WI38 (cell line): Measurements from ENCODE around the gene SMR3A.

Experiments
- H3K4me3 ChIP-seq: 2 replicates; pipeline ENCODE4 v1.5.1; 2011; ENCODE audit warnings: low read depth, mild to moderate bottlenecking, control low read depth, low read length
- CTCF ChIP-seq: IDR thresholded peaks from 2 replicates; pipeline ENCODE4 v1.5.1; 2012; ENCODE audit warnings: low read depth, mild to moderate bottlenecking, control low read depth, low read length

Gene SMR3A

GRCh38 chr4:70380578-70380977, 20.0 kb downstream of the SMR3A start:
- TF ChIP-seq CTCF: no peak
- H3K4me3 ChIP-seq: no peak overlapping the region

- TF ChIP-seq CTCF: no peak
- no peak within 1 kb of the TSS for H3K4me3 ChIP-seq
These were observed 22.2 kb downstream of the SMR3A start, which contains the start of gene SMR3B for GRCh38 chr4:70382691-70383181. Gene SMR3B (plus strand): TSS chr4:70383131. CDS start chr4:70384511, 1,380 bp downstream.

GRCh38 chr4:70392057-70392776, 31.7 kb downstream of the SMR3A start:
- H3K4me3 ChIP-seq: no peak overlapping the region
- no peak for TF ChIP-seq CTCF

- no peak for TF ChIP-seq CTCF
- H3K4me3 ChIP-seq: no peak within 1 kb of the TSS
These were observed 37.0 kb downstream of the SMR3A start, which contains the start of gene OPRPN for GRCh38 chr4:70397580-70397979. Gene OPRPN (plus strand): TSS chr4:70397940. CDS start chr4:70399286, 1,346 bp downstream.

GRCh38 chr4:70399319-70399718, 38.8 kb downstream of the SMR3A start:
- H3K4me3 ChIP-seq: no peak overlapping the region
- no peak for TF ChIP-seq CTCF

GRCh38 chr4:70402762-70403161, 42.2 kb downstream of the SMR3A start:
- no peak for TF ChIP-seq CTCF
- no peak overlapping the region for H3K4me3 ChIP-seq

GRCh38 chr4:70405765-70406164, 45.2 kb downstream of the SMR3A start:
- no peak for TF ChIP-seq CTCF
- no peak overlapping the region for H3K4me3 ChIP-seq
